HG02840 (cell line): Measurements from ENCODE around the gene ADNP2.

Experiments used
- ATAC-seq: cut with Tn5 transposase; IDR thresholded peaks from one replicate; pipeline ENCODE4 v1.9.1; 2021; ENCODE audit warnings: mild to moderate bottlenecking, moderate library complexity, moderate number of reproducible peaks; ENCODE audit not compliant: unreplicated experiment, low FRiP score

ADNP2 gene, protein sequence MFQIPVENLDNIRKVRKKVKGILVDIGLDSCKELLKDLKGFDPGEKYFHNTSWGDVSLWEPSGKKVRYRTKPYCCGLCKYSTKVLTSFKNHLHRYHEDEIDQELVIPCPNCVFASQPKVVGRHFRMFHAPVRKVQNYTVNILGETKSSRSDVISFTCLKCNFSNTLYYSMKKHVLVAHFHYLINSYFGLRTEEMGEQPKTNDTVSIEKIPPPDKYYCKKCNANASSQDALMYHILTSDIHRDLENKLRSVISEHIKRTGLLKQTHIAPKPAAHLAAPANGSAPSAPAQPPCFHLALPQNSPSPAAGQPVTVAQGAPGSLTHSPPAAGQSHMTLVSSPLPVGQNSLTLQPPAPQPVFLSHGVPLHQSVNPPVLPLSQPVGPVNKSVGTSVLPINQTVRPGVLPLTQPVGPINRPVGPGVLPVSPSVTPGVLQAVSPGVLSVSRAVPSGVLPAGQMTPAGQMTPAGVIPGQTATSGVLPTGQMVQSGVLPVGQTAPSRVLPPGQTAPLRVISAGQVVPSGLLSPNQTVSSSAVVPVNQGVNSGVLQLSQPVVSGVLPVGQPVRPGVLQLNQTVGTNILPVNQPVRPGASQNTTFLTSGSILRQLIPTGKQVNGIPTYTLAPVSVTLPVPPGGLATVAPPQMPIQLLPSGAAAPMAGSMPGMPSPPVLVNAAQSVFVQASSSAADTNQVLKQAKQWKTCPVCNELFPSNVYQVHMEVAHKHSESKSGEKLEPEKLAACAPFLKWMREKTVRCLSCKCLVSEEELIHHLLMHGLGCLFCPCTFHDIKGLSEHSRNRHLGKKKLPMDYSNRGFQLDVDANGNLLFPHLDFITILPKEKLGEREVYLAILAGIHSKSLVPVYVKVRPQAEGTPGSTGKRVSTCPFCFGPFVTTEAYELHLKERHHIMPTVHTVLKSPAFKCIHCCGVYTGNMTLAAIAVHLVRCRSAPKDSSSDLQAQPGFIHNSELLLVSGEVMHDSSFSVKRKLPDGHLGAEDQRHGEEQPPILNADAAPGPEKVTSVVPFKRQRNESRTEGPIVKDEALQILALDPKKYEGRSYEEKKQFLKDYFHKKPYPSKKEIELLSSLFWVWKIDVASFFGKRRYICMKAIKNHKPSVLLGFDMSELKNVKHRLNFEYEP

DNA sequence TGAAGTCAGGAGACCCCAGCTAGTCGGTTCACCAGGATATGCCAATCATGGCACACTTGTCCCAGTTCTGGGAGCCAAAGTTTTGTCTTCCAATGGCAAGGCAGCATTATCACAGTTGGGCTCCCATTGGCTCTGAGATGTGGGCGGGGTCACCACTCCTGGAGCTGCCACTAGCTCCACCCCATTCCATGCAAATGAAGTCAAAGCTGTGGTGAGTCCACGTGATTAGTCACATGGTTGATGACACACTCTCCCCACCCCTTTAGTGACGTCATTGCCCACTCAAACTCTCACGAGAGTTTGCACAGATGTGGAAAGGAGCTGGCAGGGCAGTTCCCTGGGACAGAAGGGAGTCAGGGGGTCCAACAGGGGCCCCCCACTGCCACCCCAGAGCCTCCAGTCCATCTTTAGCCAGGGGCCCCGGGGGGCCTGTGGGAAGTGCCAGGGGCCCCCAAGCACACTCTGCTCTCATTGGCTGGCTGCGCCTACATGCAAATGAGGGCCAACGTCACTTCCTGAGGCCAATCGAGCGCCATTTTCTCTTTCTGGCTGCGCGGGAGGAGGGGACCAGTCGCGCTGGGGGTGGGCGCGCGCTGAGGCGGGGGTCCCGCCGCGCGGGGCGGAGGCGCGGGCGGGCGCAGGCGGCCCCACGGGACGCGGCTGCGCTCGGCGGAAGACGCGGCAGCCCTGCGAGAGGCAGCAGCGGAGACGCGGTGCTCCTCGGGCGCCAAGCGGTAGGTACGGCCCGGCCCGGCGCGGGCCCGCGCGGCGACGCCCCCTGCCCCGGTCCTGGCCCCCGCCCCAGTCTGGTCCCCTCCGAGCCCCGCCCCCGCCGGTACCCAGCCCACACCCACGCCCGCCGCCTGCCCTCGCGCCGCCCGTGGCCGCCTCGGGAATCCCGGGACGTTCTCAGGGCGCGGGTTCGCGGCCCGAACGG lies at the start of gene ADNP2:
Gene ADNP2 (plus strand): TSS at position 524 of the 937 bp plus-strand sequence. CDS start 8,281 bp downstream, outside the sequence.
- peak; percentile 60 for ATAC-seq

DNA sequence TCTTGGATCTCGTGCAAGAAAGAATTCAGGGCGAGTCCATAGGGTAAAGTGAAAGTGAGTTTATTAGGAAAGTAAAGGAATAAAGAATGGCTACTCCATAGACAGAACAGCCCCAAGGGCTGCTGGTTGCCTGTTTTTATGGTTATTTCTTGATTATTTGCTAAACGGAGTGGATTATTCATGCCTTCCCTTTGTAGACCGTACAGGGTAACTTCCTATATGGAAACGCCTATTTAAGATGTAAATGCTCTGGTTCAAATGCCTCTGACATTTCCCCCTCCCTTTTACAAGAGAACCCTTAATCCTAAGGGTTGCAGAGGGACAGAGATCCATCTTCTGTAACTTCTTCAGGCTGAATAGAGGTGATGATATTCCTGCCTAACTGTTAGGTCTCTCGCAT lies 49.1 kb upstream of the ADNP2 start:
- ATAC-seq = no peak

DNA sequence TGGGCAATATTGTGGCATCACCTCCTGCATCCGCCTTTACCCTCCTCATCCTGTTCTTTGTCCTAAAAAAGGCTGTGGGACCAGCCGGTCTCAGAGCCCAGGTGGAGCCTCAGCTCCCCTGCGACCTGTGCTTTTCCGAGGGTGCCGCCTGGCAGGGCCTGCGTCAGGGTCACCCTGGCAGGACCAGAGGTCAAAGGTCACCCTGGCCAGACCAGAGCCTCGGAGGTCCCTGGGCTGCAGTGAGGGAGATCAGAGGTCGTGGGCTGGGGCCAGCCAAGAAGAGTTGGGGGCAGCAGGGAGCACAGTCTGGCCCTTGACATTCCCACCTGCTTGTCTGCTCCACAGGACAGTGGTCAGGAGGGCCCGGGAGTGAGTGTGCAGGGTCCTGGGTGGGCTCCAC lies 43.4 kb upstream of the ADNP2 start:
- ATAC-seq = no peak

DNA sequence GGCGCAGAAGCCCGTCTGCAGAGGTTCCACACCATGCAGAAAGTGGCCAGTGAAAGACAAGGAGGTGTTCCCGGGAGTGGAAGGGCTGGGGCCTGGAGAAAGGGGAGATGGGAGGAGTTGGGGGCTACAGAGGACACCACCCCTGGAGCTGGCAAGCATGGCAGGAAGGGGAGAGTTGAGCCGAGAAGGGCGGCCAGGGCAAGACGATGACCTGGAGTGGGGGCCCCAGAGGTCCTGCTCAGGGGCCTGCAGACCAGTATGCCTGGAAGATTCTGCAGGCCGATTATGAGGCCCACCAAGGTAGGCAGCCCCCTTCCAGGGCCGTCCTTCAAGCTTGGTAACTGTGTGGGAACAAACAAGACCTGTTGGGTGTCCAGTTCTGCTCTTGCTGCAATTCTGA lies 41.7 kb upstream of the ADNP2 start:
- no peak for ATAC-seq

DNA sequence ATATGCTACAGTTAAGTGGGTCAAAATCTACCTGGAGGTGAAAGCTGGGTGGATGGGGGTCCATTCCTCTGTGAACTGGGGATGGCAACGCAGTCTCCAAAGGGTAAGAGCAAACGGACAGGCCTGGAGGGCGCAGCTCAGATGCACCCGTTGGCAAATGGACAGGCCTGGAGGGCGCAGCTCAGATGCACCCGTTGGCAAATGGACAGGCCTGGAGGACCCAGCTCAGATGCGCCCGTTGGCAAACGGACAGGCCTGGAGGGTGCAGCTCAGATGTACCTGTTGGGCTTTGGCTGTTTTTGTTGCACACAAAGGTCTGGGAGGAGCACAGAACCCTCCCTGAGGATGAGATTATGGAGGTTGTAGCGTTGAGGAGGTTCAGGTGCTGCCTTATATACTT lies 41.2 kb upstream of the ADNP2 start:
- ATAC-seq = no peak

DNA sequence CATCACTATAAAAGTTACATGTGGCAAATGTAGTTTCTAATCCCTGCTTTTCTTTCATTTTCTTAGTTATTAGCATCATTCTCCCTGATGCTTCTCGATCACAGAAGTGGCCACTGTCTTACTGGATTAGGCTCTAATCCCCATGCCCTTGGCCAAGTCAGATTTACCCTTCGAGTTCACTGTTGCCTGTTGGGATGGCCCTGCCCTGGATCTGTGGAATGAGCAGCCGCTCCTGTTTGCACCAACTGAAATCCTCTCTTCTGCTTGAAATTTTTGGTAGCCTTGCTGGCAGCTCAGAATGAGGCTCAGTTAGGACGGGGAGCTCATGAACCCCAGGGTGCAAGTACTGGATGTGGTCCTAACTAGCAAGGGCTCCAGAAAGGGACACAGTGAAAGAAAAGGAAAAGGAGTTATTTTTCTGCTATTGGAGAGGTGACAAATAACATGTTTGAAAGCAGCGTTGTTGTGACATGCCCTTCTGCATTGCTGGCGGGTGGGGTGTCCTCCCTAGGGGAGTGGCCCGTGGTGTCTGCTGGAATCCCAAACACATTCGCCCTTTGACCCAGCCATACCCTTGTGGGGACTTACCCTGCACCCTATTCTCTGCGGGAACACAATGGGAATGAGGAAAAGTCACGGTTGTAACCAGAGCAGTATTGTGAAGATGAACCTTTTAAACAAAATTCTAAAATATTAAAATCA lies 40.3 kb upstream of the ADNP2 start:
- no peak for ATAC-seq

DNA sequence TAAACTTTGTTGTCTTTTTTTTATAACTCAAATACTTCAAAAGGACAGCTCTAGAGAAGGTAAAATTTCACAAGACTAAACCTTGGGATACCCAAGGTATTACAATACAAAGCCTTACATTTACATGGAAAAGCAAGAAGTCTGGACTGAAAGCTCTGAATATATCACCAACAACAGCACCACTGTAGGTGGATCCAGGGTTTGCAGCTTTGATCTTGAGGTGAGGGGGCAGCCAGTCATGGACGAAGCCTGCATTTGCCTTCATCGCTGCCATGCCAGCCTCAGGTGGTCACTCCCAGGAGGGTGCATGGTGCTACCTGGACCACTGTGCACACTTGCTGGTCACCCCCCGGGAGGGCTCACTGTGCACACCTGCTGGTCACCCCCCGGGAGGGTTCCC lies 38.2 kb upstream of the ADNP2 start:
- no peak for ATAC-seq

DNA sequence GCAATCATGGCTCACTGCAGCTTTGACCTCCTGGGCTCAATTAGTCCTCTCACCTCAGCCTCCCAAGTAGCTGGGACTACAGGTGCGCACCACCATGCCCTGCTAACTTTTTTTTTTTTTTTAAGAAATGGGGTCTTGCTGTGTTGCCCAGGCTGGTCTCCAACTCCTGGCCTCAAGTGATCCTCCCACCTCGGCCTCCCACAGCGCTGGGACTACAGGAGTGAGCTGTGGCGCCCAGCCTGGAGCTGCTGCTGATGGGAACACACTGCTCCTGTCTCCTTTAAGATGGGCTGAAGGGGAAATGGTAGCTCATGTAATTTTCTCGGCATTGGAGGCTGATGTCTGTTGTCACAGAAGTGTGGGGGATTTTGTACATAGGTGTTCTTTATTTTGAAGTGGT lies 34.9 kb upstream of the ADNP2 start:
- ATAC-seq = no peak

DNA sequence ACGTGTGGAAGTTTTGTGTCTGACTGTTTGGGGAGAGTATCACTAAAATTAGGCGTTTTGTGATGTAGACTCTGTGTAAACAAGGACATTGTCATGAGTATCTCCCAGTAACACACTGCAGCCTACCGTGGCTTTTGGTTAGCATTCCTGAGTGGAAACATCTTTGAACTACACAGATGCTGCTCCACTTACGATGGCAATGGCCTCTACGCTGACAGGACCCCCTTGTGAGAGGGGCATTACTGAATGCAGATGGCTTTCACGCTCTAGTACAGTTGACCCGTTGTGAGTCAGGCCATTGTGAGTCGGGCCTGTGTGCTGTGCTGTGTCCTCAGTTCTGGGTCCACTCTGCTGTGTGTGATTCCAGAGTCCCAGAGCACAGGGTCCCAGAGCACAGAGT lies 34.4 kb upstream of the ADNP2 start:
- no peak for ATAC-seq

DNA sequence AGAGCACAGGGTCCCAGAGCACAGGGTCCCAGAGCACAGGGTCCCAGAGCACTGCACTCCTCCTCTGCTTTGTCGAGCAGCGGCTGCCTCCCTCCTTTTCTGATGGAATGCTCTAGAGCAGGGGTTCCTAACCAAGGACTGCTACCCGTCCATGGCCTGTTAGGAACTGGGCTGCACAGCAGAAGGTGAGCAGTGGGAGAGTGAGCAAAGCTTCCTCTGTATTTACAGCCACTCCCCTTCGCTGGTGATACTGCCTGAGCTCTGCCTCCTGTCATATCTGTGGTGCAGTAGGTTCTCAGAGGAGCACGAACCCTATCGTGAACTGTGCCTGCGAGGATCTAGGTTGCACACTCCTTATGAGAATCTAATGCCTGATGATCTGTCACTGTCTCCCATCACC lies 33.1 kb upstream of the ADNP2 start:
- ATAC-seq = no peak

DNA sequence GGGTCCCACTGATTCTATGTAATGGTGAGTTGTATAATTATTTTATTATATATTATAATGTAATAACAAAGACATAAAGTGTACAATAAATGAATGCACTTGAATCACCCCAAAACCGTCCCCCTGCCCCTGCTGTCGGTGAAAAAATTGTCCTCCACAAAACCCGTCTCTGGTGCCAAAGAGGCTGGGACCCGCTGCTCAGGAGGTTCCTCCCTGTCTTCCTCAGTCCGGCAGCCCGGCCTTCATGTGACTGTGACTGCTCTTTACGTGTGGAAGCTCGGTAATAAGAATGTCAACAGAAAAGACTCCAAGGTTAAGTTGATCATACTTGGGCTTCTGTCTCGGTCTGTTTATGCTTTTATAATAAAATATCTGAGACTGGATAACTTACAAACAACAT lies 32.7 kb upstream of the ADNP2 start:
- ATAC-seq = no peak

DNA sequence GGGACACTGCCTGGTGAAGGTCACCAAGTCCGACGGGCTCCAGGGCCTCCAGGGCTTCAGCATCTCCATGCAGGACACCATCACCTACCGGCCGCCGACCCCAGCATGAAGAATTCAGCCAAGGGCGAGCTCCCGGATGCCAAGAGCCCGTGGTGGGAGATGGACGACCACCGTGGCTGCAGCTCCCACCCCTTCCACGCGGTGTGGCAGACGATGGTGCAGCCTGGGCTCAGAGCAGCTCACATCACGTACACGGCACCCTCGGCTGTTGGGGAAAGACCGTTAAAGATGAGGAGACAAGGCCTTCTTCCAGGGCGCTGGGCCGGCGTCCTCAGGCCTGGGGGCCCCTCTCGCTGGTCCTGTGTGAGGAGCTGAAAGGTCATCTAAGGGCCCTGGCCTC lies 31.2 kb upstream of the ADNP2 start:
- no peak for ATAC-seq

DNA sequence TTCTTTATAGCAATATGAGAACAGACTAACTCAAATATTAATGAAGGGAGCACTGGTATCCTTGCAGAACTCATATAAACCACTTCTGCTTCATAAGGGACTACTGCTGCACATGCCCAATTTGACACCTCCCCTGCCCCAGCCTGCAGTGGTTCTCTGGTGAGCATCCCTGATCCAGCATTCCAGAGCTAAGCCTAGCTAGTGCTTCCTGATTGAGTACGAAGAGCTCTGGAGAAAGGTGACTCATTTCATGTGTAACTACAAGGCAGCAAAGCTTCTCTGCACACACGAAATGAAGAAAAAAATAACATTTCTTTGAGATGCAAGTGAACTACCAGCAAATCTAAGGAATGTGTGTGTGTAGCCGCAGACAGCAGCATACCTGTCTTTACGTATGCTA lies 22.8 kb upstream of the ADNP2 start:
- no peak for ATAC-seq

DNA sequence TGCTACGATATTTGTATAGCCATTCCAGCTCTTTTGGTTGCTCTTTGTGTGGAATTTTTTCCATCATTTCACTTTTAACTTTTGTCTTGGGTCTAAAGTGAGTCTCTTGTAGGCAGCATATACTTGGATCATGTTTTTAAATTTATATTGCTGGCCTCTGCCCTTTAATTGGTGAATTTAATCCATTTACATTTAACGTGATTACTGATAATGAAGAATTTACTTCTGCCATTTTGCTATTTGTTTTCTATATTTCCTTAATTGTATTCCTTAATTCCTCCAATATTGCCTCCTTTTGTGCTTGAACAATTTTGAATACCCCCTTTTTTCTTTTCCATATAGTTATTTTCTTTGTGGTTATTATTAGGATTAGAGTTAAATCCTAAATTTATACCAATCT lies 21.0 kb upstream of the ADNP2 start:
- no peak for ATAC-seq

DNA sequence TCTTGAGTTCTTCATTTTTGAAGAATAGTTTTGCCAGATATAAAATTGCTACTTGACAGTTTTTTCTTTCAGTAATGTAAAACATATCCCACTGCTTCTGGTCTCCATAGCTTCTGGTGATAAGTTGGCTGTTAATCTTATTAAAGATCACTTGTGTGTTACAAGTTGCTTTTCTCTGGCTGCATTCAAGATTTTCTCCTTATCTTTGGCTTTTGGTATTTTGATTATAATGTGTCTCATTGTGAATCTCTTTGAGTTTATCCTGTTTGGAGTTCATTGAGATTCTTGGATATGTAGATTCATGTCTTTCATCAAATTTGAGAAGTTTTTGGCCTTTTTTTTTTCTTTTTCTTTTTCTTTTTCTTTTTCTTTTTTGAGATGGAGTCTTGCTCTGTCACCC lies 20.2 kb upstream of the ADNP2 start:
- ATAC-seq = no peak

DNA sequence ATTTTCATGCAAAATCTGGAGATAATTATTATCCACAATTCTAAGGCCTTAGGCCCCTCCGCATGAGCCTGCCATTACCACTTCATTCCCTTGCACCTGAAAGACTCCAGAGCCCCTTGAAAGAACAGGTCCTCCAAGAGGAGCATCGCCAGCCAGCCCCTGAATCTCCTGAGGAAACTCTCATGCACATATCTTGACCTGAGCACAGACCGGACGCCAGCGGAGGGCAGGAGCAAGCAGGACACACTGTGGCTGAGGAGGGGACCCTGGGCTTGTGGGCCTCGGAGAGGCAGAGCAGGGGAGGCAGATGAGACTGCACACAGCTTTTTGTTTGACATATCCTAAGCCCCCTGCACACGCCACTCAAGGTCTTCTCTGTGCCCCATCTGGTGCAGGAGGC lies 13.6 kb upstream of the ADNP2 start:
- ATAC-seq = no peak

DNA sequence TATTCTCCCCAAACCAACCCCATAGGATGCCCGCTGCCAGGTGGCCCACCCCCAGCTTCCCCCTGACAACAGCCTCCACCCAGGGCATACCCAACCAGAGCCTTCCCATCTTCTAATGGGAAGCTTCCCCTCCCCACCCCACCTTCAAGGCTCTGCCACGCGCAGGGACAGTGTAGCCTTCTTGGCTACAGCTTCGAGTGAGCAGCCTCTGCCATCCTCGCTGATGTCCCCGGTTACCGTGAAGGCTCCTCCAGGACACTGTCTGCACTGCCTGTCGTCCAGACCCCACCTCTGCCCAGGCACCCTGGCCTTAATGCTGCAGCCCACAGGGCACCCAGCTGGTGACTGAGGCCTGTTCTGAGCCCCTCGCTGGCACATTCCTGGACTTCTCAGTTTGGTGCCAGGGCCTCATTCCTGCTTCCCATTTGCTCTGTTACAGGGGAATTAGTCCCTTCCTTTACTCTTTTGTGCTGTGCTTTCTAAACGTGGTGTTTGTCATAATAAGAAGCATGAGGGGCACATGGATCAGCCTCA lies 13.0 kb upstream of the ADNP2 start:
- no peak for ATAC-seq

DNA sequence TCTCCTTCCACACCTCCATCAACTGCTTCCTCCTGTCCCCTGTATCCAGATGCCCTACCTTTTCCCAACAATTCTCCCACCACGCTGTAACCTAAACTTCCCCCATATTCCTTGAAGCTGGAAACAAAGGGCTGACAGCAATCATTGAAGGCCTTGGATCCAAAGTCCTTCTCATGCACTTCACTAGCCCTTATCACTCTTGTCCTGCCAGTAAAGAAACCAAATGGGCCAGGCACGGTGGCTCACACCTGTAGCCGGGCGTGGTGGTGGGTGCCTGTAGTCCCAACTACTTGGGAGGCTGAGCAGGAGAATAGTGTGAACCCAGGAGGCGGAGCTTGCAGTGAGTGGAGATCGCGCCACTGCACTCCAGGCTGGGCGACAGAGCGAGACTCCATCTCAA lies 11.9 kb upstream of the ADNP2 start:
- ATAC-seq = no peak

DNA sequence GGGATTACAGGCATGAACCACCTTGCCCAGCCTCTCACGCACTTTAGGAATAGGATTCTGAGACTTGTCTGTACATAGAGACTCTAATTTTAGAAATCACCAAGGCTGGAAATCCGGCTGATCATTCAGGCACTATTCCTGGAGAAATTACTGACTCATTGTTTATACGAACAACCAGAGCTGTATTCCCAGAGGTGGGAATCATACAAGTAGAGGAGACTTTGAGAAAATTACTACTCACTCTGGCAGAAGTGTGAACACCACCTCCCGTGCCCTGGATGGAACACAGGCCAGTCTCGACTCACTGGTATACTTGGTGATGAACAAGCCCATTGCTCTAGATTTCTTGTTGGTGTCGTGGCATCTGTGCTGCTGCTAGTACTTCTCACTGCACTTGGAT lies 5.8 kb upstream of the ADNP2 start:
- no peak for ATAC-seq
